GM21528 (cell line): ENCODE measurements around the gene DPH1.
"Not testable (repeated sequence)": the region's sequence is repeated elsewhere in the genome, so short reads cannot be mapped to it uniquely, and the experiment has no call there.

Experiments
- ATAC-seq: cut with Tn5 transposase; IDR thresholded peaks from one replicate; pipeline ENCODE4 v1.9.1; 2021; ENCODE audit warnings: mild to moderate bottlenecking, moderate library complexity; ENCODE audit not compliant: unreplicated experiment, low FRiP score

DPH1 gene

GRCh38 chr17:2004435-2004952, 25.5 kb upstream of the DPH1 start:
- ATAC-seq, result no peak

- ATAC-seq, result no peak
Measured at GRCh38 chr17:2008332-2009126, 21.4 kb upstream of the DPH1 start.

GRCh38 chr17:2009737-2010136, 20.2 kb upstream of the DPH1 start:
- ATAC-seq, result no peak

GRCh38 chr17:2011411-2012371, 18.3 kb upstream of the DPH1 start:
- no peak for ATAC-seq

GRCh38 chr17:2012499-2012898, 17.5 kb upstream of the DPH1 start:
- no peak for ATAC-seq

GRCh38 chr17:2013220-2013993, 16.5 kb upstream of the DPH1 start:
- not testable (repeated sequence) for ATAC-seq

GRCh38 chr17:2013994-2014317, 16.0 kb upstream of the DPH1 start:
- ATAC-seq, result no peak

GRCh38 chr17:2015314-2015713, 14.6 kb upstream of the DPH1 start:
- no peak for ATAC-seq

GRCh38 chr17:2016494-2016893, 13.5 kb upstream of the DPH1 start:
- no peak for ATAC-seq

GRCh38 chr17:2017274-2017941, 12.5 kb upstream of the DPH1 start:
- ATAC-seq, result no peak

GRCh38 chr17:2018716-2019510, 11.0 kb upstream of the DPH1 start:
- ATAC-seq, result no peak

GRCh38 chr17:2019723-2020122, 10.2 kb upstream of the DPH1 start:
- ATAC-seq, result no peak

- no peak for ATAC-seq
Measured at GRCh38 chr17:2020721-2021120, 9.2 kb upstream of the DPH1 start.

- ATAC-seq, result no peak
Measured at GRCh38 chr17:2022647-2023240, 7.2 kb upstream of the DPH1 start.

GRCh38 chr17:2023256-2023655, 6.7 kb upstream of the DPH1 start:
- no peak for ATAC-seq

GRCh38 chr17:2023692-2024571, 6.0 kb upstream of the DPH1 start:
- no peak for ATAC-seq

- no peak for ATAC-seq
Measured at GRCh38 chr17:2024572-2025219, 5.3 kb upstream of the DPH1 start.

- ATAC-seq, result no peak
Measured at GRCh38 chr17:2025220-2025621, 4.7 kb upstream of the DPH1 start, which contains the start of gene RTN4RL1. RTN4RL1 (minus strand) TSS chr17:2025334; CDS start chr17:2024865, 469 bp downstream.
